Brain microvascular endothelial cell (primary cell): ENCODE results near the gene NBAS.

Experiments used
- DNase-seq: peaks from one replicate; pipeline ENCODE4 v3.0.0-alpha.2; 2020
- H3K27ac ChIP-seq: fragments of 250-450 bp; sonication (Bioruptor Pico); 2 replicates; pipeline ENCODE4 v1.5.1; 2020; ENCODE audit warnings: mild to moderate bottlenecking, moderate library complexity
- H3K27me3 ChIP-seq: fragments of 250-450 bp; sonication (Bioruptor Pico); replicated peaks from 2 replicates; pipeline ENCODE4 v1.5.1; 2020; ENCODE audit warnings: mild to moderate bottlenecking
- H3K36me3 ChIP-seq: fragments of 250-450 bp; sonication (Bioruptor Pico); replicated peaks from 2 replicates; pipeline ENCODE4 v1.5.1; 2020; ENCODE audit warnings: mild to moderate bottlenecking
- H3K4me3 ChIP-seq: 2 replicates; pipeline ENCODE4 v1.5.1; 2011; ENCODE audit warnings: low read depth, mild to moderate bottlenecking, control low read depth, low read length, moderate library complexity
- CTCF ChIP-seq: IDR thresholded peaks from 2 replicates; pipeline ENCODE4 v1.5.1; 2011; ENCODE audit warnings: low read depth, mild to moderate bottlenecking, moderate library complexity, low read length, control low read depth, inconsistent platforms; ENCODE audit errors: missing control alignments
- in situ Hi-C: cut with HindIII; loops from 2 replicates; pipeline ENCODE4 v1.10.0; 2017; ENCODE audit warnings: low sequenced_read_pairs, low pct_ligation_motif_present

NBAS gene

GRCh38 chr2:15306706-15307105, 254.4 kb downstream of the NBAS start:
- in situ Hi-C loops: no loop called here
- Histone ChIP-seq H3K36me3 (no peaks in the 10 kb centered on the region), H3K27me3 (no peaks in the 10 kb centered on the region), H3K4me3 (no peak overlapping the region), H3K27ac (no peak overlapping the region)
- DNase-seq: no peak
- no peak for TF ChIP-seq CTCF

- no peak for TF ChIP-seq CTCF
- in situ Hi-C loops: no loop called here
These were observed 257.3 kb downstream of the NBAS start for GRCh38 chr2:15303874-15304273.

GRCh38 chr2:15302154-15302553, 259.0 kb downstream of the NBAS start:
- no peak for TF ChIP-seq CTCF
- Histone ChIP-seq H3K36me3 (peaks cover 2% of the 10 kb centered on the region), H3K27ac (no peak overlapping the region), H3K27me3 (no peaks in the 10 kb centered on the region), H3K4me3 (no peak overlapping the region)
- in situ Hi-C loops: no loop called here
- DNase-seq: peak; percentile 38

More at GRCh38 chr2:15303874-15304273, 257.3 kb downstream of the NBAS start:
- Histone ChIP-seq H3K4me3 (no peak overlapping the region), H3K36me3 (peaks cover 2% of the 10 kb centered on the region), H3K27ac (no peak overlapping the region), H3K27me3 (no peaks in the 10 kb centered on the region)
- no peak for DNase-seq

- in situ Hi-C loops: no loop called here
- no peak for DNase-seq
- Histone ChIP-seq H3K36me3 (peaks cover 2% of the 10 kb centered on the region), H3K27ac (no peak overlapping the region), H3K4me3 (no peak overlapping the region), H3K27me3 (no peaks in the 10 kb centered on the region)
- no peak for TF ChIP-seq CTCF
These were observed 260.2 kb downstream of the NBAS start for GRCh38 chr2:15300624-15301573.

GRCh38 chr2:15299904-15300520, 261.1 kb downstream of the NBAS start:
- in situ Hi-C loops: no loop called here
- H3K36me3 ChIP-seq: peaks cover 2% of the 10 kb centered on the region

More at GRCh38 chr2:15299904-15300520, 261.1 kb downstream of the NBAS start:
- Histone ChIP-seq H3K27me3 (no peaks in the 10 kb centered on the region), H3K27ac (no peak overlapping the region), H3K4me3 (no peak overlapping the region)
- TF ChIP-seq CTCF: no peak
- no peak for DNase-seq
